ENCODE results near the gene SLX4.

DNA sequence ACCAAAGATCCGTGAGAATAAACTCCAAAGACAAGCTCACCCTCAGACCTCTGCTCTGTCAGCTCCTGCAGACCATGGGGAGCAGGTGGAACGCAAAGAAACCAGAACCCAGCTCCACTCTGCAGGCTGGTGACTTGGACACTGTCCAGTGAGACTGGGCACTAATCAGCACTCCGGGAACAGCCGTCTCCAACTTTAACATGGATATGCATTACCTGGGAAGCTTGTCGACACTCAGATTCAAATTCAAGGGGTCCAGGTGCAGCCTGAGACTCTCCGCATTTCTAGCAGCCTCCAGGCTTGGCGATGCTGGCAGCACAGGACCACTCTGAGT lies 9.1 kb downstream of the SLX4 start:
- TF ChIP-seq, protein P1, sequence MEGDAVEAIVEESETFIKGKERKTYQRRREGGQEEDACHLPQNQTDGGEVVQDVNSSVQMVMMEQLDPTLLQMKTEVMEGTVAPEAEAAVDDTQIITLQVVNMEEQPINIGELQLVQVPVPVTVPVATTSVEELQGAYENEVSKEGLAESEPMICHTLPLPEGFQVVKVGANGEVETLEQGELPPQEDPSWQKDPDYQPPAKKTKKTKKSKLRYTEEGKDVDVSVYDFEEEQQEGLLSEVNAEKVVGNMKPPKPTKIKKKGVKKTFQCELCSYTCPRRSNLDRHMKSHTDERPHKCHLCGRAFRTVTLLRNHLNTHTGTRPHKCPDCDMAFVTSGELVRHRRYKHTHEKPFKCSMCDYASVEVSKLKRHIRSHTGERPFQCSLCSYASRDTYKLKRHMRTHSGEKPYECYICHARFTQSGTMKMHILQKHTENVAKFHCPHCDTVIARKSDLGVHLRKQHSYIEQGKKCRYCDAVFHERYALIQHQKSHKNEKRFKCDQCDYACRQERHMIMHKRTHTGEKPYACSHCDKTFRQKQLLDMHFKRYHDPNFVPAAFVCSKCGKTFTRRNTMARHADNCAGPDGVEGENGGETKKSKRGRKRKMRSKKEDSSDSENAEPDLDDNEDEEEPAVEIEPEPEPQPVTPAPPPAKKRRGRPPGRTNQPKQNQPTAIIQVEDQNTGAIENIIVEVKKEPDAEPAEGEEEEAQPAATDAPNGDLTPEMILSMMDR (conservative IDR thresholded peaks at IDR 0.05): no peak
- TF ChIP-seq ZFX (IDR thresholded peaks at IDR 0.05): no peak

All from C4-2B (cell line).